Frontal cortex (tissue), 4 donors: ENCODE results near the gene CDK5RAP2. TPM values are rescaled to one million over a fixed set of nuclear protein-coding genes. Genes with fewer than 3 reads are reported as not detected.

Experiments used
- DNase-seq, 2 donors: peaks; one replicate each; pipeline ENCODE4 v3.0.0; 2012; ENCODE audit warnings: low spot score in 2 of 2
- FAIRE-seq: peaks from 2 replicates; lab custom pipeline; 2012; peaks lifted over from hg19 to GRCh38; lab: Jason Lieb, UNC
- total RNA-seq: library from RNA; depleted of rRNA; stranded (reverse); fragments of >200 nt; gene quantifications from one replicate; pipeline ENCODE4 v1.2.3, GENCODE V29; 2014
- donor health status: control.
- donor health status: control.
- donor health status: control.

The CDK5RAP2 gene
- total RNA-seq, 1 donor from 2014 or later = 41.2 TPM

DNA sequence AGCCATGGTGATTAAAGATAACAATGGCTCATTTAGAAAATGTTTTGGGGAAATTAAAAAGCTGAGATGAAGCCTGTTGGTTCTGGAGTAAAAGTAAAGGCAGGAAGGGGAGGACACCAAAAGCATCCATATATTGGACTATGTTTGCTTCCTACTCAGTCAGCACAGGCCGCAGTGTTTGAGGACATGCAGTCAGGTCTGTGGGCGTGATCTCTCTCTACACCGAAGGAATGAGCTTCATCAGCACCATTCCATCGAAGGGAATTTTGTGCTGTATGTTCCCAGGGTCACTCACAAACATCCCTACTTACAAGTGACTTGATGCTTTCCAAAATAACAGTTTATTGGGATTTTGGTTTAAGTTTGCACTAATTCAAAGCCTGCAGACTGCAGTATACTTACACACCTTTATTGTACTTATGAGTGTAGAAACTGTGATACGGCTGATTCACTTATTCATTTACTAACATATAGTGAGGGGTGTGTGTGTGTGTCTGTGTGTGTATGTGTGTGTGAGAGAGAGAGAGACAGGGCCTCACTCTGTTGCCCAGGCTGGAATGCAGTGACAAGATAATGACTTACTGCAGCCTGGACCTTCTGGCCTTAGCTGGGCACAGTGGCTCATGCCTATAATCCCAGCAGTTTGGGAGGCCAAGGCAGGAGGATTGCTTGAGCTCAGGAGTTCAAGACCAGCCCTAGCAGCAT, 13.4 kb upstream of the CDK5RAP2 start:
- FAIRE-seq (no peak), DNase-seq (no peak)

DNA sequence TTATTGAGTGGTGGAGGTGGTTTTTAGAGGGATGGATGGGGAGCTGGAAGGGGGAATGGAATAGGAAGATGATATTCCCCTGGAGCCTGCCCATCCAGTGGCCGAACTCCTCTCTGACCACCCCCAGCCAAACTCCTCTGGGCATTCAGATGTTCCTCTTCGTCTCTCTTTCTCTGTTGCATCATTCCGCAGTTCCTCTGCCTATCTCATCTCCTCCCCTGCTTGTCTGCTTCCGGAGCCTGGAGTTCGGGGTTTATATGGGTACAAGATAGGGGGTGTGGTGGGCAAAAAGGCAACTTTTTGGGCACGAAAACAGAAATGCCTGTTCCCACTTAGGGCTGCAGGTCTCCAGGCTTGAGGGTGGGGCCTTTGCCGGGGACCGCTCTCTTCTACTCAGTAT, 12.2 kb upstream of the CDK5RAP2 start:
- FAIRE-seq = no peak
- no peak for DNase-seq

DNA sequence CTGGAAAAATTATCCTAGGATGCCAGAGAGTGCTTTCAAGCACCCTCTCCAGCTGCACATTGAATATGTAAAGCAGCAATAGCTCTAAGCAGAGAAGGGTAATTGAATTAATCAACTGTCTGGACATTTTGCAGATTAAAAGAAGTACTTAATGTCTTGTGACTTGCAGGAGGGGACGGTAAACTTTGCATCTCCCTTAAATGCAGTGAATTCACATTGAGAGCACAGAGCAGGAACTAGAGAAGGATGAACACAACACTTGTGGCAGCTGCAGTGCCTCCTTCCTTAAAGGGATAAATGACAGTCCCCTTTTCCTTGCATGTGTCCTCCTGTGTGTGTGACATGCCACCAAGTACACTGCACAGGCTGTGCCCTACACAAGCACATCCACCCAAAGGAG, 7.4 kb upstream of the CDK5RAP2 start:
- no peak for FAIRE-seq
- DNase-seq = no peak

DNA sequence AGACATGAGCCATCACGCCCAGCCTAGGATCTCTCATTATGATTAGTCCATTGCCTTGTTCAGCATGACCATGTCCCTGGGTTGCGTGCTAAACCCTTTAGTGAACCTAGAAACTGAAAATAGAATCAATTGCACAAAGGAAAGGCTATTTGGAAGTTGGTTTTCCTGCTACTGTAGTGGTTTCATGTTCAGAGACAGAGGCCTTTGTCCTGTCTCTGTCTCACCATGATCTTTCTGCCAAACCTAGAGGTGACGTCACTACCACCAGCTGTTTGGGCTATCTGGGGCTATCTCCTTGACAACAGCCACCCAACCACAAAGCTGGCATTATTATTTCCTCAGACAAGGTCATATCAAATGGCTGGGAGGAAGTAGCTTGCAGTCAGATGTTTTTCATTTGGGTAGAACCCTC, 4.0 kb upstream of the CDK5RAP2 start:
- DNase-seq = peak; percentile 49 to 68

DNA sequence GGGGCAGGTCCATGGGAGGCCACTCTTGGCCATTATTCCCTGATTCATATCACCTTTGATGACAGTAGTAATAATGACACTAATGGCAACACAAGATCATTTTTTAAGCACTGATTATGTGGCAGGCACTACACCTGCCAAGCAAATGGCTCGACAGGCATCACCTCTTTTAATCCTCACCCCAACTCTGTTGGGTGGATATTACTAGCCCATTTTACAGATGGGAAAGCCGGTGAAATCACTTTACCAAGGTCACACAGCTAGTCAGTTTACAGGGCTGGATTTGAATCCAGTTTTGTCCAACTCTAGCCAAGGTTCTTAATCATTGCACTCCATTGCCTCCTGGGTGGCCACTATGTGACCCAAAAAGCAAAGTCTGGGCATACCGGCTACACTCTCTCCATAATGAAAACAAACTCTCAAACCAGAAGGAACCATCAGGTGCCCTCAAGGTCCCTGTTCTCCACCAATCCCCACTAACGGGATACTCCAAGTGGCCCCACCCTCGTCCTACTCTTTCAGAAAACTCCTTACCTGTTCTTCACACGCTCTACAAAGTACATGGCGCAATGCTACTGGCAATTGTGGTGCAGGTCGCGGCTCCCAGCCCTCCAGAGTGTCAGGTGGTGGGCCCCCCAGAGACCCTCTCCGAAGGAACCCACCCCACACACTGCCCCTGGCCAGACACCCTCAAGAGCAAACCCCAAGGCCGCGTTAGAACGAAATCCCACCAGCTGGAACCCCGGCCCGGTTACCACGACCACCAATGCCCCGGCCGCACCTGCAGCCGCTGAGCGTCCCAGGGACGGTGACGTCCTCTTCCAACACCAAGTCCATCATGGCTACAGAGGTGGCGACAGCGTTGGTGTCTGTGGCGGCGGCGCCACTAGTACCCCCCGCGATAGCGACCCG, 572 bp downstream of the CDK5RAP2 start:
- DNase-seq (no peak), FAIRE-seq (no peak)

More for the DNA sequence above, 4.0 kb upstream of the CDK5RAP2 start:
- peak; percentile 77 for FAIRE-seq

DNA sequence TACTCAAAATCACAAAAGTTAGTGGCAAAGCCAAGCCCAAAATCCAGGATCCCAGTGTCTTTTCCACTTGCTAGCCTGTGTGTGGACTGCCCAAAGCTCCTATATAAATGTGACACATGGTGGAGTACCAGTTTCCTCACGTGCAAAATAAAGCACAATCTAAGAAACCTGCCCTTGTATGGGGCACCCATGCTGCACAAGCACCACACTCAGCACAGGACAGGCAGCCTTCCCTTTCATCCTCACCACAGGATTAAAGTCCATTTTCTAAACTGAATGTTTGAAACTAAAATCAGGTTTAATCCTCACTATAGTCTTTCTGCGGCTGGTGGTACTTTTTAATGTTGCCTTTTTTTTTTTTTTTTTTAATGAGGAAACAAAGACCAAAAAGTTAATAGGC, 5.5 kb downstream of the CDK5RAP2 start:
- no peak for FAIRE-seq
- DNase-seq = no peak

DNA sequence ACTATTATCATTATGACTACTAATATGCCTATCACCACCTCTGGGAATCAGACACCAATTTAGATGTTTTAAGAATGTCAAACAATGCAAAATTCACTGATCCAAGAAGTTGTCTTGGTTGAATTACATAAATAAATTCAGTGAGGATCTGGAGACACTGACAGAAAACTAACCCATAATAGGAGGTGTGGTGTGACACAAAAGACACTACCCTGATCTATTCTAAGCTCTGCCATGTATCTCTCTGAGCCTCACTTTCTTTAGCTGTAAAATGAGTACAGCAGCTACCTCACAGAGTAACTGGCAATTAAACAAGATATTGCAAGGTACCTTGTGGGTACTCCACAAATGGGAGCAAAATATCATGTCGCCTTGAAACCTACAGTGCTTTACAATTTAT, 7.5 kb downstream of the CDK5RAP2 start:
- no peak for DNase-seq
- no peak for FAIRE-seq

DNA sequence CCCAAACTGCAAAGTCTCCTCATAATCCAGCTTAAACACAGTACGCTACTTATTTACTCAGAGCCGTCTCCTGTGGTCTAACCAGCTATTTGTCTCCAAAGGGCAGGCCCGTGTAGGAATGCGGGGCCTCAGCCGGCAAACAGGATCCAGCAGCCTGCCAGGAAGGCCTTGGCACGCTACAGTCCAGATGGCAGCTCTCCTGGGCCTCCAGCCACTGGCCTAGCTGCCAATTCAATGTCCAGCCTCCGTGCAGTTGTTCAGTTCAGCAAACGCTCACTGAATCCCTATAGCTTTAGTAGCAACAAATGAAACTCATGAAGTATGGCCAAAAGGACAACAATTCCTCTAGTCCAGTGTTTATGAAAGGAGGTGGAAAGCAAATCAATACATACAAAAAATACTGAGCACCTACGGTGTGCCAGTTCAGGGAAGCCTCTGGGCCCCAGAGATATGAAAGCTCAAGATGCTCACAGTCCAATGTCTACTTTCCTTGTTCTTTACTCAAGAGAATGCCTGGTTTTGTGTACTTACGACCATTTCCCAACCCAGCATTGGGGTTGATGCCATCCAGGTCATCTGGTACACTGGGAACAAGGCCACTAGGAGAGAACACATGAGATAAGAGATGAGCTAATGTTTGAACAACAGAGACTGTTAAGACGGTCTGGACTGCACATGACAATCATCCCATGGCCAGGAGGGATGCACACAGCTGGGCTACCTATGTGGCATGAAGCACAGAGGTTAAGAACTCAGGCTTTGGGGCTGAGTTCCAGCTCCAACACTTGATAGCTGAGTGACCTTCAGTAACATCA, 8.3 kb downstream of the CDK5RAP2 start:
- FAIRE-seq = no peak
- peak; percentile 43 to 53 for DNase-seq

DNA sequence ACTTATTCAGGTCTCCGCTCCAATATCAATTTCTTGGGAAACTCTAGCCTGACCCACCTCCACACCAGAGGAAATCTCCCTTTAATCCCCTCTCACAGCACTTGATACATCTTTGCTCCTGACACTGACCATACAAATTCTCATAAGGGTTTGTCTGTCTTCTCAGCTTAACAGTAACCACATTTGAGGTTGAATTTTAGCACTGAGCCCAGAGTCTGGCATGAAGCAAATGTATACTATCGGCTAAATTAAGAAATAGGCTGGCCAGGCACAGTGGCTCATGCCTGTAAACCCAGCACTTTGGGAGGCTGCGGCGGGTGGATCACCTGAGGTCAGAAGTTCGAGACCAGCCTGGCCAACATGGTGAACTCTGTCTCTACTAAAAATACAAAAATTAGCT, 9.7 kb downstream of the CDK5RAP2 start:
- DNase-seq = no peak
- FAIRE-seq = no peak

DNA sequence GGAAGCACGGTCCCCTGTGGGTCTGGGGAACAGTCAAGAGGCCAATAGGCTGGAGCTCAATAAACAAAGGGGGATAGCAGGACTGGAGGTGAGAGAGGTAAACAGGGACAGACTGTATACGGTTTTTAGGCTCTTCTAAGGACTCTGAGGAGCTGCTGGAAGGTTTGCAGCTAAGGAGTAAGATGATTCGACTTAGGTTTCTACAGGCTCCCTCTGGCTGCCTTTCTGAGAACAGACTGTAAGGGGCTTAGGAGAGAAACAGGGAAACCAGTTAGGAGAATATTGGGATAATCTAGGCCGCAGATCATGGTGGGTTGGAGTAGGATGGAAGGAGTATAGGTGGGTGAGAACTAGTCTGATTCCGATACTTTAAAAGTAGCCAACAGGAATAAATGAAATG, 10.4 kb downstream of the CDK5RAP2 start:
- no peak for DNase-seq
- no peak for FAIRE-seq

DNA sequence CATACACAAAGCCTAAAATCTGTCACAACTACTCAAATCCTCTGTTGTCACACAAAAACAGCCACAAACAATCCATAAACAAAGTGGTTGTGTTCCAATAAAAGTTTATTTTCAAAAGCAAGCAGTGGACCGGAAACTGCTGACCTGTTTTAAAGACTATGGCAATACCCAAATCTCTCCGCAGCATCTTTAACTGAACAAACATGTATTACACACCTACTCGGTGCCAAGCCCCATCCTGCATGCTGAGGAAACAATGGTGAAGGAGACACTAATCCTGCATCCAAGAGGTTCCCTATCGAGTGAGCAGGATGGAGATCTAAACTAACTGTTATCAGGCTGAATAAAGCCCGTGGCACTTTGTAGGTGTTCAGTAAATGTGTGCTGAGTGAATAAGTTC, 11.2 kb downstream of the CDK5RAP2 start:
- DNase-seq (no peak), FAIRE-seq (no peak)

DNA sequence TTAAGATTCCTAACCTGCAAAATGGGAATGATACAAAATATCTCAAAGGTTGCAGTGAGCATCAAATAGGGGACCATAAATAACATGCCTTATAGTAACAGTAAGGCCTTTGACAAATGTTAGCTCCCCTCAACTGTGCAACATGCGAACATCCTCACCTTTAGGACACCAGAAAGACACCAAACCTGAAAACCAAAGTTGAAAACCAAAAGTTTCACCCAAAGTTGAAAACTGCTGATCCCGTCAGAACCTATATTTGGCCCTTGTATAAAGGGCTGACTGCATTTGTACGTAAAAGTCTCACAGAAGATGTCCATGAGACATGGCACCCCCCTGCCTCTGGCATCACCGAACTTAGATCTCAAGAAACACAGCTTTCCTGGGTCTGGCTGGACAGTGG, 12.1 kb downstream of the CDK5RAP2 start:
- no peak for FAIRE-seq
- DNase-seq = no peak

DNA sequence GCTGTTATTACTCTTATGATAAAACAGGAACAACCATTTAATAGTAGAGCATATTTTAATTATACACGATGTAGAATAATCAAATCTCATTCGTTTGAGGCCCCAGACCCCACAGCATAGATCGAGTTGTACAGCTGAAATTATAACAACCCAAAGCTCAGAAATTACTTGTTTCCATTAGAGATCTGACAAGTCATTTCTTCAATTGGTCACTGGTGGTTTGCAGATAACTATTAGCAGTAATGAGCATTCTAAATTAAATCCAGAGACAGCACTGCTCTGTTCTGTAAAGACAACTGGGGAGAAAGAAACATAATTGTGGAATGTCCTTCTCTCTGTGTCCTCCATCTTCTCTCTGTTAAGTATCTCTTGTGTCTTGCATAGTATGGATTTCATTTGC, 12.9 kb downstream of the CDK5RAP2 start:
- FAIRE-seq = no peak
- DNase-seq = no peak

DNA sequence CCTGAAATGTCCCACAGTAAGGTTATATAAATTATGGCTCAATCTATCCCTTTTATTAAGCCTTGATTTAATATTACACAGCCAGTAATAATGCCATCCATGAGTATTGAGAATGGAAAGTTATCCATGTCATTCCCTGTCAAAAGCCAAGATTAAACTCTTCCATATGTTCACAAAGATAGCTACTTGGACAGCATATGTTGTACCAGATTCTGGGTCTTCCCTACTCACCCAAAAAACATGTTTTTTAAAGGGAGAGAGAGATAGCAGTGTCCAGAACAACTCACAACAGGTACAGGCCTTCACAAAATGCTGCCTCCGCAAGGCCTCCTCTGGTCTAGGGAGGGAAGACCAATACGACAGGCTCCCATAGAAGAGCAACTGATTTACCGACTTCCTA, 15.4 kb downstream of the CDK5RAP2 start:
- no peak for DNase-seq
- no peak for FAIRE-seq

DNA sequence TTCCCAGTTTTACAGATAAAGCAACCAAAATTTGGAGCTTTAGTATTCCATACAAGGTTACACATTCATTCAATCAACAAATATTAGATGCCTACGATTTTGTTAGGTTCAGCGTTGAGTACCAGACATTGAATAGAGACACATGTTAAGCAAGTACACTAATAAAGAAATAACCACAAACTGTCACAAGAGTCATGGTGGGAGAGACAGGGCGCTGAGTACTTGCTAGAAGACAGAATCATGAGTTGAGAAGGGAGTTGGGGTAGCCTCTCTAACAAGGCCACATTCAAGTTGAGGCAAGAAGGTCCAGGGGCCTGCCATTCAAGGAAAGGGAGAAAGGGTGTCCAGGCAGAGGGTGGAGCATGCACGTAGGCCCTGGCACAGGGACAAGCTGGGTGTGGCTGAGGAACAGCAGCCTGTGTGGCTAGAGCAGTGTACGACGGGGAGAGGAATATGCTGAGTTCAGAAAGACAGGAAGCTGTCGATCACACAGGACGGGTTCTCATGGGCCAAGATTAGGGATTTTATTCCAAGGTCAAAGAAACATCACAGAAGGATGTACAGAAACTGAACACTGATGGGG, 17.0 kb downstream of the CDK5RAP2 start:
- FAIRE-seq (no peak), DNase-seq (no peak)

DNA sequence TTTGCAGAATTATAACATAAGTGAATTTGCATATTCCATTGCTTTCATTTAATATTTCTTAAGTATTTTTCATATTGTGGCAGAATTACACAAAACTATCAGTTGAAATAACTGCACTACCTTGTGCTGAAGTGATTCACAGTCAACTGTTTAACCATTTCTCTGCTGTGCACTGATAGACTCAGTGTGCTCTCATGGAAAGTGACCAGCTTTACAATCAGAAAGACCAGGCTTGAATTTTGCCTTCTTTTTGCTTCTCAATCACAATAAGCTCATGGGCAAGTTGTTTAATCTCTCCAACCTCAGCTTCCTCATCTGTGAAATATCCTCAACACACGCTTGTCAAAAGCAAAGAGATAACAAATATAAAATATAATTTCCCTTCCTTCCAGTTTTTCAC, 18.3 kb downstream of the CDK5RAP2 start:
- no peak for DNase-seq
- no peak for FAIRE-seq

DNA sequence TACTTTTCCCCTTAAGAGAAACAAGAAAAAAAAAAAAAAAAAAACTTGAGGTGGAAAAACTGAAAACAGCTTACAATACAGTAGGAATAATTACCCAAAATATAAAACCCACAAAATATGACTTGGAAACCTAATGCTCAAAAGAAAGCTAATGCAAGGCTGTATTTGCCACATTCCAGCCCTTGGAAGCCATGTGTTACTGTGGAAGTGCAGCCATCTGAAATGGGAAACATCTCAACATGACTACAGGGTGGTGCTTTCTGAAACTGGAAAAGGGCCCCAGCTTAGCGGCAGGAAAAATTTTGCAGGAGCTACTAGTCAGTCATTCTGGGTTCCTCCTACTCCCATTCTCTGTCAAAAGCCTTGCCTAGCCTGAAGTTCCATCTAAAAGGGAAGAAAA, 20.4 kb downstream of the CDK5RAP2 start:
- no peak for FAIRE-seq

DNA sequence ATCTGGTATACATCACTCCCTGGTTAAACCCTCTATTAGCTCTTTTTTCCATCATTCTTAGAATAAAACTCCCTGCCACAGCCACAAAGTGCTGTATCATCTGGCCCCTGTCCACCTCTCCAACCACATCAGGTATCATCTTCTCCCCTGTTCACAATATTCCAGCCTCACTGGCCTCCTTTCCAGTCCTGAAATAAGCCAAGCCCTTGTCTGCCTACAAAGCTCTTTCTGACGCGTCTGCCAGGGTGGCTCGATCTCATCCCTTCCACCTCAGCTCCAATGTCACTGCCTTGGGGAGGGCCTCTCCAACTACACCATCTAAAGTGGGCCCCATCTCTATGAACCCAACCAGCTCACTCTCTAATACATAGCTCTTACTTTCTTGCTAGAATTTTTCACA, 21.5 kb downstream of the CDK5RAP2 start:
- FAIRE-seq = no peak
- DNase-seq = no peak

More for the DNA sequence above, 20.4 kb downstream of the CDK5RAP2 start:
- DNase-seq = no peak

DNA sequence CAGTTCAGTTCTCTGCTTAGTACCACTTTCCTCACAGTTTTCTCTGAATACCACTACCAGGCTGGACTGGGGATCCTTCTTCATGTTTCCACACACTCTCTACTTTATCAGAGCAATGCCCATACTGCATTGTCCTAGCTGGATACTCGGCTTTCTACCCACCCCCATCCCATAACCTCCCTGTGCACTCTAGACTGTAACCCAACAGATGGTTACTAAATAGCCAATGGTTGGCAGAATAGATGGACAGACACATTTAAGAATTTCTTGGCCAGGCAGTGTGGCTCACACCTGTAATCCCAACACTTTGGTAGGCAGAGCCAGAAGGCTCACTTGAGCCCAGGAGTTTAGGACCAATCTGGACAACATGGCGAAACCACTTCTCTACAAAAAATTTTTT, 22.8 kb downstream of the CDK5RAP2 start:
- no peak for FAIRE-seq

DNA sequence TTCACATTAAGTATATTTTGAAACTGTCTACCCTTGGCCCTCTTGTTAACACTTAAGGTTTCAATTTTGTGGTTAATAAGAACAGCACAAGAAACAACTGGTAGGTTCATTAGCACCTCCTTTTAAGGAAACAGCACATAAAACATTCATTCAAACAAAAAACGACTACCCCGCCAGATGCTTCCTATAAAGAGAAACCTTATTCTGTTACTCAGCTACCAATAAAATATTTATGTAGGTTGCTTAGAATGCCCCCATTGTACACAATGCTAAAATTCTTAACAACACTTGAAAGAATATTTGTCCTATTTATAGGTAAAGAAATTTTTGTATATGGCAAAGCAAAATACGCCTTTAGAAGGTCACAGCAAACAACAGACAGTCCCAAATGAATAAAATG, 23.2 kb downstream of the CDK5RAP2 start:
- DNase-seq (no peak), FAIRE-seq (no peak)

More for the DNA sequence above, 22.8 kb downstream of the CDK5RAP2 start:
- no peak for DNase-seq
